Measurements from ENCODE around the gene ZNF219.

DNA sequence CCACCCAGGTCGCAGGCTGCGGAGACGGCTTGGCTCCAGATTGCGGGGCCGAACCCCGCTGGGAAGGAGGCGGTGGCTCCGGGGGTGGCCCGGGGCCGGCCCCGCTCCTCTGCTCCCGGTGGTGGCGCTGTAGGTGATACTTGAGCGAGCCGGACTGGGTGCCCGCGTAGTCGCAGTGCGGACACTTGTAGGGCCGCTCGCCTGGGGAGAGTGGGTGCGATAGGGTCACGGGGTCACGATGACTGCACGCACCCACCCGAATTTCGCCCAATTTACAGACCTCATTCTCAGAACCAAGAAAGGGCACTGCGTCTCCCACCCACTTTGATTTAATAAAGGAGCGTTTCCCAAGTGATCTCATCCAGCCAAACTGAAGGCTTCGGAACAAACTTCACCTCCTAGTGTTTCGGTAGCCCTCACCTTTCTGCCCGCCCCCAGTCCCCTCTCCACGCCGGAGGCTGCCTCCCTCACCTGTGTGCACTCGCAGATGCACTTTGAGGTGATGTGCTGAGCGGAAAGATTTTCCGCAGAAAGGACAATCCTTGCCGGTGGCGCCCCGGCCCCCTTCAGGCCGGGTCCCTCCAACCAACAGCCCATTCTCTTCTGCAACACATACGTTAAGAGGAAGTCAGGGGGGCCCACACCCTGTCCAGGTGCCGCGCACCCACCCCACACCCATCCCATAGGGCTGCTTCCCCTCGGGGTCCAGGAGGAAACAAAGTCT is 7.4 kb downstream of the ZNF219 start:
- TF ChIP-seq, protein P1, sequence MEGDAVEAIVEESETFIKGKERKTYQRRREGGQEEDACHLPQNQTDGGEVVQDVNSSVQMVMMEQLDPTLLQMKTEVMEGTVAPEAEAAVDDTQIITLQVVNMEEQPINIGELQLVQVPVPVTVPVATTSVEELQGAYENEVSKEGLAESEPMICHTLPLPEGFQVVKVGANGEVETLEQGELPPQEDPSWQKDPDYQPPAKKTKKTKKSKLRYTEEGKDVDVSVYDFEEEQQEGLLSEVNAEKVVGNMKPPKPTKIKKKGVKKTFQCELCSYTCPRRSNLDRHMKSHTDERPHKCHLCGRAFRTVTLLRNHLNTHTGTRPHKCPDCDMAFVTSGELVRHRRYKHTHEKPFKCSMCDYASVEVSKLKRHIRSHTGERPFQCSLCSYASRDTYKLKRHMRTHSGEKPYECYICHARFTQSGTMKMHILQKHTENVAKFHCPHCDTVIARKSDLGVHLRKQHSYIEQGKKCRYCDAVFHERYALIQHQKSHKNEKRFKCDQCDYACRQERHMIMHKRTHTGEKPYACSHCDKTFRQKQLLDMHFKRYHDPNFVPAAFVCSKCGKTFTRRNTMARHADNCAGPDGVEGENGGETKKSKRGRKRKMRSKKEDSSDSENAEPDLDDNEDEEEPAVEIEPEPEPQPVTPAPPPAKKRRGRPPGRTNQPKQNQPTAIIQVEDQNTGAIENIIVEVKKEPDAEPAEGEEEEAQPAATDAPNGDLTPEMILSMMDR (IDR thresholded peaks at IDR 0.05; ENCODE audit: insufficient read depth, low read depth, low read length), result no peak
- no peak for TF ChIP-seq EZH2 (IDR thresholded peaks at IDR 0.05; ENCODE audit: insufficient read depth, low read length)
